Activated CD8-positive, alpha-beta T cell treated with anti-CD3 and anti-CD28 coated beads for 36 hours (primary cell): Measurements from ENCODE around the gene ARG2. TPM values are rescaled to one million over a fixed set of nuclear protein-coding genes. Genes with fewer than 3 reads are reported as not detected.

Experiments
- ATAC-seq: fragments of 200-7000 bp; cut with Tn5 transposase; one replicate; pipeline ENCODE4 v1.10.0; 2021; ENCODE audit warnings: mild to moderate bottlenecking, moderate library complexity
- CTCF ChIA-PET: fragments of 350-600 bp; sonication (Branson Sonifier 250); formaldehyde crosslinking; loops from one replicate; lab custom pipeline; 2021; ENCODE audit warnings: antibody characterized with exemption; lab: Charles Lee
- POLR2A ChIA-PET: fragments of 350-600 bp; sonication (Branson Sonifier 250); formaldehyde crosslinking; loops from one replicate; lab custom pipeline; 2021; ENCODE audit warnings: antibody characterized with exemption; lab: Charles Lee
- DNase-seq: peaks from one replicate; pipeline ENCODE4 v3.0.0-alpha.2; 2020
- H3K27ac Mint-ChIP-seq: one replicate; pipeline ENCODE4 v1.8.0; 2021; ENCODE audit warnings: mild to moderate bottlenecking, mixed read lengths
- H3K27me3 Mint-ChIP-seq: one replicate; pipeline ENCODE4 v1.8.0; 2021; ENCODE audit warnings: mixed read lengths
- H3K36me3 Mint-ChIP-seq: one replicate; pipeline ENCODE4 v1.8.0; 2021; ENCODE audit warnings: low read depth, mixed read lengths
- H3K4me1 Mint-ChIP-seq: one replicate; pipeline ENCODE4 v1.8.0; 2021; ENCODE audit warnings: low read depth, mixed read lengths
- H3K4me3 Mint-ChIP-seq: one replicate; pipeline ENCODE4 v1.8.0; 2021; ENCODE audit warnings: mild to moderate bottlenecking, moderate library complexity, mixed read lengths
- H3K9me3 Mint-ChIP-seq: one replicate; pipeline ENCODE4 v1.8.0; 2021; ENCODE audit warnings: mixed read lengths
- intact Hi-C: fragments of 100-400 bp; cut with micrococcal nuclease; formaldehyde crosslinking; loops from one replicate; pipeline ENCODE4 v1.10.0; 2022
- total RNA-seq, 2 experiments: library from RNA; stranded (reverse); gene quantifications; one replicate each; pipeline ENCODE4 v1.2.3, GENCODE V29; 2021
- TF ChIP-seq, protein P1 (sequence below): fragments of 200-600 bp; IDR thresholded peaks from one replicate; pipeline ENCODE4 v1.8.0; 2022; ENCODE audit warnings: antibody characterized with exemption, mild to moderate bottlenecking

The ARG2 gene
- total RNA-seq, 2 experiments from 2014 or later = 9.9 TPM

DNA sequence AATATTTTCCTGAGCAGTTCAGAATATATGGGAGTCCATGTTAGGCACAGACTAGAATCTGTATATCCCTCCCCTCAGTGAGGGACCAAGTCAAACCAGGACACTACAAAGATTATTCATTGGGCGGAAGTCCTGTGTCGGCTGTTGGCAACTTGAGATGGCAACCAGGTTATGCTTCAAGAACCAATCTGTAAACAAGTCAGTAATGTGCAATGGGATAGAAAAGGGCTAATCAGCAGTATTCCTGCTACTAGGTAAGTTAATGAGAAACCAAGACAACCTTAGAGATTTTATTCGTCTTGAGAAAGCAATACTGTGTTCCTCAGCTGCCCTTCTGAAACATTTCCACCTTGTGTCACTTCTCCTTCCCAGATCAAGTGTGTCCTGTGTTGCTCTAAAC, 26.4 kb downstream of the ARG2 start:
- Mint-ChIP-seq H3K9me3 (no peaks in the 10 kb centered on the region), H3K36me3 (peaks cover 19% of the 10 kb centered on the region), H3K27ac (no peak overlapping the region), H3K27me3 (no peaks in the 10 kb centered on the region), H3K4me1 (peaks cover 17% of the 10 kb centered on the region), H3K4me3 (no peak overlapping the region)
- POLR2A ChIA-PET = no interaction called here
- TF ChIP-seq, protein P1, sequence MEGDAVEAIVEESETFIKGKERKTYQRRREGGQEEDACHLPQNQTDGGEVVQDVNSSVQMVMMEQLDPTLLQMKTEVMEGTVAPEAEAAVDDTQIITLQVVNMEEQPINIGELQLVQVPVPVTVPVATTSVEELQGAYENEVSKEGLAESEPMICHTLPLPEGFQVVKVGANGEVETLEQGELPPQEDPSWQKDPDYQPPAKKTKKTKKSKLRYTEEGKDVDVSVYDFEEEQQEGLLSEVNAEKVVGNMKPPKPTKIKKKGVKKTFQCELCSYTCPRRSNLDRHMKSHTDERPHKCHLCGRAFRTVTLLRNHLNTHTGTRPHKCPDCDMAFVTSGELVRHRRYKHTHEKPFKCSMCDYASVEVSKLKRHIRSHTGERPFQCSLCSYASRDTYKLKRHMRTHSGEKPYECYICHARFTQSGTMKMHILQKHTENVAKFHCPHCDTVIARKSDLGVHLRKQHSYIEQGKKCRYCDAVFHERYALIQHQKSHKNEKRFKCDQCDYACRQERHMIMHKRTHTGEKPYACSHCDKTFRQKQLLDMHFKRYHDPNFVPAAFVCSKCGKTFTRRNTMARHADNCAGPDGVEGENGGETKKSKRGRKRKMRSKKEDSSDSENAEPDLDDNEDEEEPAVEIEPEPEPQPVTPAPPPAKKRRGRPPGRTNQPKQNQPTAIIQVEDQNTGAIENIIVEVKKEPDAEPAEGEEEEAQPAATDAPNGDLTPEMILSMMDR = no peak
- no peak for DNase-seq
- ATAC-seq = no peak
- CTCF ChIA-PET = no interaction called here
- intact Hi-C loops = no loop called here

- H3K4me1 Mint-ChIP-seq = no peaks in the 10 kb centered on the region
- no peaks in the 10 kb centered on the region for H3K27me3 Mint-ChIP-seq
- DNase-seq (no peak), ATAC-seq (no peak)
- peaks cover 21% of the 10 kb centered on the region for H3K36me3 Mint-ChIP-seq
- POLR2A ChIA-PET = no interaction called here
- no peak overlapping the region for H3K27ac Mint-ChIP-seq
- no peaks in the 10 kb centered on the region for H3K9me3 Mint-ChIP-seq
- H3K4me3 Mint-ChIP-seq = no peak overlapping the region
- CTCF ChIA-PET = interaction anchor here (0.8 to 1.4 kb wide), 2 partner anchors 31 to 54 kb away, joined by 3 read pairs; no protein-coding TSS in a partner anchor
- TF ChIP-seq, protein P1 = no peak
- intact Hi-C loops = no loop called here
Measured at GRCh38 chr14:67650151-67650550, 30.4 kb downstream of the ARG2 start.

- no peaks in the 10 kb centered on the region for H3K4me1 Mint-ChIP-seq
- H3K4me3 Mint-ChIP-seq = no peak overlapping the region
- H3K27me3 Mint-ChIP-seq = no peaks in the 10 kb centered on the region
- DNase-seq = no peak
- CTCF ChIA-PET = interaction anchor here (0.8 to 2.3 kb wide), 3 partner anchors 32 to 54 kb away, joined by 3 to 10 read pairs (median 3); no protein-coding TSS in a partner anchor
- no peak for ATAC-seq
- peaks cover 16% of the 10 kb centered on the region for H3K36me3 Mint-ChIP-seq
- TF ChIP-seq, protein P1 = no peak
- POLR2A ChIA-PET = no interaction called here
- H3K9me3 Mint-ChIP-seq = no peaks in the 10 kb centered on the region
- intact Hi-C loops = no loop called here
- H3K27ac Mint-ChIP-seq = no peak overlapping the region
Measured at GRCh38 chr14:67650694-67651093, 31.0 kb downstream of the ARG2 start.

- H3K4me3 Mint-ChIP-seq = no peak overlapping the region
- peaks cover 23% of the 10 kb centered on the region for H3K36me3 Mint-ChIP-seq
- no peaks in the 10 kb centered on the region for H3K4me1 Mint-ChIP-seq
- H3K27me3 Mint-ChIP-seq = no peaks in the 10 kb centered on the region
- intact Hi-C loops = no loop called here
- ATAC-seq = no peak
- TF ChIP-seq, protein P1 = no peak
- no peak overlapping the region for H3K27ac Mint-ChIP-seq
- POLR2A ChIA-PET = interaction anchor here (0.6 to 1.0 kb wide), 2 partner anchors 9 to 268 kb away, joined by 3 read pairs; no protein-coding TSS in a partner anchor
- CTCF ChIA-PET = interaction anchor here (1.0 to 2.3 kb wide), 3 partner anchors 15 to 52 kb away, joined by 3 to 10 read pairs (median 4); no protein-coding TSS in a partner anchor
- no peak for DNase-seq
- H3K9me3 Mint-ChIP-seq = no peaks in the 10 kb centered on the region
Measured at GRCh38 chr14:67652189-67652588, 32.5 kb downstream of the ARG2 start.

GRCh38 chr14:67653651-67654280, 34.0 kb downstream of the ARG2 start:
- Mint-ChIP-seq H3K27ac (no peak overlapping the region), H3K36me3 (peaks cover 28% of the 10 kb centered on the region), H3K4me3 (no peak overlapping the region), H3K27me3 (no peaks in the 10 kb centered on the region), H3K9me3 (no peaks in the 10 kb centered on the region), H3K4me1 (no peaks in the 10 kb centered on the region)
- TF ChIP-seq, protein P1 = no peak
- ChIA-PET POLR2A (interaction anchor here (1.1 kb wide), 1 partner anchor 10 kb away, joined by 3 read pairs; no protein-coding TSS in a partner anchor), CTCF (interaction anchor here (1.2 to 1.7 kb wide), 7 partner anchors 10 to 82 kb away, joined by 3 to 5 read pairs (median 4); no protein-coding TSS in a partner anchor)
- intact Hi-C loops = no loop called here
- ATAC-seq (no peak), DNase-seq (no peak)
